Activated gamma-delta T cell treated with anti-CD3 and anti-CD28 coated beads, Interleukin-2, amount 50 U/mL, for 16 hours (primary cell): ENCODE data around the gene ADAMTS8.

ENCODE experiments used
- DNase-seq: peaks from one replicate; pipeline ENCODE4 v3.0.0-alpha.2; 2020; ENCODE audit warnings: low read depth

Gene ADAMTS8, protein sequence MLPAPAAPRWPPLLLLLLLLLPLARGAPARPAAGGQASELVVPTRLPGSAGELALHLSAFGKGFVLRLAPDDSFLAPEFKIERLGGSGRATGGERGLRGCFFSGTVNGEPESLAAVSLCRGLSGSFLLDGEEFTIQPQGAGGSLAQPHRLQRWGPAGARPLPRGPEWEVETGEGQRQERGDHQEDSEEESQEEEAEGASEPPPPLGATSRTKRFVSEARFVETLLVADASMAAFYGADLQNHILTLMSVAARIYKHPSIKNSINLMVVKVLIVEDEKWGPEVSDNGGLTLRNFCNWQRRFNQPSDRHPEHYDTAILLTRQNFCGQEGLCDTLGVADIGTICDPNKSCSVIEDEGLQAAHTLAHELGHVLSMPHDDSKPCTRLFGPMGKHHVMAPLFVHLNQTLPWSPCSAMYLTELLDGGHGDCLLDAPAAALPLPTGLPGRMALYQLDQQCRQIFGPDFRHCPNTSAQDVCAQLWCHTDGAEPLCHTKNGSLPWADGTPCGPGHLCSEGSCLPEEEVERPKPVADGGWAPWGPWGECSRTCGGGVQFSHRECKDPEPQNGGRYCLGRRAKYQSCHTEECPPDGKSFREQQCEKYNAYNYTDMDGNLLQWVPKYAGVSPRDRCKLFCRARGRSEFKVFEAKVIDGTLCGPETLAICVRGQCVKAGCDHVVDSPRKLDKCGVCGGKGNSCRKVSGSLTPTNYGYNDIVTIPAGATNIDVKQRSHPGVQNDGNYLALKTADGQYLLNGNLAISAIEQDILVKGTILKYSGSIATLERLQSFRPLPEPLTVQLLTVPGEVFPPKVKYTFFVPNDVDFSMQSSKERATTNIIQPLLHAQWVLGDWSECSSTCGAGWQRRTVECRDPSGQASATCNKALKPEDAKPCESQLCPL

DNA sequence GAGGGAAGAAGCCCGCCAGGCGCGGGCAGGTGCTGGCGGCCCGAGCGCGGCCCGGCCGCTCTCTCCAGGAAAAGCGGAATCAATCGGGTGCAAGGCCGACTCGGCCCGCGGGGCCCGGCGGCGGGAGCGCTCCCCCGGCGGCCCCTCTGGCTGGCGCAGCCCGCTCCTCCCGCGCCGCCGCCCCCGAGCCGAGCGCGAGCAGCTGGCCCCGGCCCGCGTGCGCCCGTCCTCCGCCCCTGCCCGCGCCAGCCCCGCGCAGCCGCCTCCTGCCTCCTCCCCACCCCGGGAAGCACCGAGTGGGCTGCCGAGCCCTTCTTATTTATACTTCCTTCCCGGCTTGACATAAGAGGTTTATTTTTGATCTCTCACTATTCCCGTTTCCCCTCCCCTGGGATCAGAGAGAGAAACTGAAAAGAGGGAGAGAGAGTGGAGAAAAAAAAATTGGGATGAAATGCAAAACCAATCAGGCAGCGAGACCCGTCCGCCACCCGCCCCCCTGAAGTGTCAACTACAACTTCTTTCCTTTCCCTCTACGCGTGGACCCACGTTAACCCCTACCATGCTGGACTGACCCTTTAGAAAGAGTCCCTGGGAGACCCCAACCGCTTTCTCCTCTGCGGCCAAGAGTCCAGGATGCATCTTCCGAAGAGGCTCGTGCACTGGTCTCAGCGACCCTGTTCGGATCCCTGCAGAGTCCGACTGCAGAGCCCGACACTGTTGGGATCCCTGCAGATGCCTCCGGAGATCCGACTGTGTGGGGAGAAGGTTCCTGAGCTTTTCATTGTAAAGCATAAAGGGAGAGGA is at the start of gene ADAMTS8:
Gene ADAMTS8 (minus strand): TSS at position 294 of the 804 bp plus-strand sequence. CDS start 323 bp downstream, outside the sequence.
- DNase-seq = no peak

DNA sequence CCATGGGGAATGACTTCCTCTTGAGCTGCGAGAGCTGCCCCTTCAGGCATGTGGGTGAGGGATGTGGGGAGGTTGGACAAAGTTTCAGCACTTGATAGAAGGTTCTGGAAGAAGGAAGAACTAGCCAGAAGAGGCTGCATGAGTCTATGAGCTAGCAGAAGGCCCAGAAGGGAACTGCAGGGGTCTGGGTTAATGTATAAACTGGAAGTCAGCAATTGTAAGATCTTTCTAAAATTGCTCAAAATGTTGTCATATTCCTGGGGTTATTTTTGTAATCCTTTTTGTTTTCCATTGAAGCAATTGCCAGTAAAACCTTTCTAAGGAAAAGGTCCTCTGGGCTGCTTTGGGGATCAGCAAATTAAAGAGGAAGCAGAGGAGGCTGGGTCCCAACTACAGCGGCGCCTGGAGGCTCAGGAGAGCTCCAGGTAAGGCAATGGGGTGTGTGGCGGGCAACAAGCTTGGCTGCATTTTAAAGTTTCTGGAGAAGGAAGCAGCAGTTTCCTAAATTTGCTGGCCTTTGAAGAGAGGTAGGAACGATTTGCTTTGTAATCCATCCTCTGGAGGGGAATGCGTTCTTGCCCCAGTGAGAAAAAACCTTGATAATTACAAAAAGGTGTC is 49.3 kb upstream of the ADAMTS8 start:
- DNase-seq = no peak

DNA sequence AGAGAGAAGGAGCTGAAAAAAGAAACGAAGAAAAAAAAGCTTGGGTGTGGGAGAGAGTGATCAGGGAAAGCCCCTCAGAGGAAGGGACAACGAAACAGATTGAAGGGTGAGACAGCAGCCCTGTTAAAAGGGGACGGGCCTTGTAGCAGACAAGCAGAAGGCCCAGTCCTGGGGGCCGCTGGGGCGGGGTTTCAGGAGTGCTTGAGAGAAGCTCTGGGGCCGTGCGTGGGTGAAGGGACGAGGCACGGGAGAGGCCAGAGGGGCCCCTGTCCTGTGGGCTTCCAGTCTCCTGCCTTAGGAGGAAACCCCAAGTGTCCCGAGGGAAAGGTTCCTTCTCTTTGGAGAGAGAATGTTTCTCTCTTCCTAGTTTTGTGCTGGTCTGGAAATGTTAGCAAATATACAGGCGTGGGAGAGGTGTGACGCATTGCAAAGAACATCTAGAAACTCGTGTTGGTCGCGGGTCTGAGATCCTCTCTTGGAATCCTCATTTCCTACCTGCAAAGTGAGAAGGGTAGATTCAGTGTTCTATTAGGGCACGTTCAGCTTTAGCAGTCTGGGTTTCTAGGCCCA is 48.6 kb upstream of the ADAMTS8 start:
- DNase-seq = no peak

DNA sequence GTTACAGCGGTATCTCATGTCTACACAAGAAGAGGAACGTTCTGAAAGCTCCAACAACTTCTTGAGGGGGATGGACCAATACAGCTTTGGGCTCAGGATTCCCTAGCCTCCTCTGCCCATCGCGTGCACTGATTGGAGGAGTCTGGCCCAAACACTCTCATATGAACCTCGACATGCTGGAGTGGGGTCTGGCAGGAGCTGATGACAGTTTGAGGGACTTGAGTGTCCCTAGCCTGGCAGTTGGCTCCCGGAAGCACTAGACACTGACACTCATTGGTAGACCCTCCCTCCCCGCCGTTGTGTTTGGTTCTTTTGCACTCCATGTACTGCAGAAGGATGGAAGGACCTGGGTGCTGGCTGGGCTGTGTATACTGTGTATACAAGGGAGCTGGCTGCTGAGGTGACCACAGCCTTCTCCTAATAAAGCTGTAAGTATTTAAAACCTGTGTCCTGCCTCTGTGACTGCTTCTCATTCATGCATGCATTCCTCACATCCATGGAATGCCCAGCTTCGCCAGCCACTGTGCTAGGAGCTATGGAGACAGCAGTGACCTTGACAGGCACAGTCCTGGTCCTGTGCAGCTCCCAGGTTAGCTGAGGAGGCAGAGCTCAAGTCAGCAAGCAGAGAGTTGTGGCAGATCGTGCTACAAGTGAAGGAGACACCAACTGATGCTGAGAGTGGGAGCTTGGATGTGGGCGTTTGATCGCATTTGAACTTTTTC is 48.0 kb upstream of the ADAMTS8 start:
- no peak for DNase-seq

DNA sequence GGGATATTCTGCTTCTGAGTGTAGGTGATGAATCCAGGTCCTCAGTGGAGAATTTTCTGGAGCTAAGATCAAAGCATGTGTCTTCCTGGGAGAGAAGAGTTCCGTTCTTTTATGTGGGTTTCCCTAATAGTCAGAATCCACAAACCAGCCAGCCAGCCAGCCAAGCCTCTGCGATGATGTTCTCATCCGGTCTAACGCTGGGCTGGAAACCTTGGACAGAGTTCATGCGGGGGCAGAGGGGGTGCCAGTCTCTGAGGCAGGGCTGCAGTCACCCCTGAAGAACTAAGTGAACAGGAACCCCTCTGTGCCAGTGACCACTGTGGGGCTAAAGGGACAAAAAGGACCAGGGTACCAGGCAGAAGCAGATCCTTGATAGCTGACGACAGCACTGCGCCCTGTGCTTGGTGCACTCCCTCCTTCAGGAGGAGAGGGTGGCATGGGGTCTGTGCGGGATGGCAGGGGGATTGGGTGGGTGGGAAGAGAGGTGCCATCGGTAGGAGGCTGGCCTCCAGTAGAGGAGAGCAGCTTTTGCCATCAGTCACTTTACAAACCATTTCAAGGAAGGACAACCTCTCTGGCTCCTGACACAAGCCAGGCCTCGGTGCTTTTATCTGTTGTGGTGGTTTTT is 47.1 kb upstream of the ADAMTS8 start:
- DNase-seq = no peak

DNA sequence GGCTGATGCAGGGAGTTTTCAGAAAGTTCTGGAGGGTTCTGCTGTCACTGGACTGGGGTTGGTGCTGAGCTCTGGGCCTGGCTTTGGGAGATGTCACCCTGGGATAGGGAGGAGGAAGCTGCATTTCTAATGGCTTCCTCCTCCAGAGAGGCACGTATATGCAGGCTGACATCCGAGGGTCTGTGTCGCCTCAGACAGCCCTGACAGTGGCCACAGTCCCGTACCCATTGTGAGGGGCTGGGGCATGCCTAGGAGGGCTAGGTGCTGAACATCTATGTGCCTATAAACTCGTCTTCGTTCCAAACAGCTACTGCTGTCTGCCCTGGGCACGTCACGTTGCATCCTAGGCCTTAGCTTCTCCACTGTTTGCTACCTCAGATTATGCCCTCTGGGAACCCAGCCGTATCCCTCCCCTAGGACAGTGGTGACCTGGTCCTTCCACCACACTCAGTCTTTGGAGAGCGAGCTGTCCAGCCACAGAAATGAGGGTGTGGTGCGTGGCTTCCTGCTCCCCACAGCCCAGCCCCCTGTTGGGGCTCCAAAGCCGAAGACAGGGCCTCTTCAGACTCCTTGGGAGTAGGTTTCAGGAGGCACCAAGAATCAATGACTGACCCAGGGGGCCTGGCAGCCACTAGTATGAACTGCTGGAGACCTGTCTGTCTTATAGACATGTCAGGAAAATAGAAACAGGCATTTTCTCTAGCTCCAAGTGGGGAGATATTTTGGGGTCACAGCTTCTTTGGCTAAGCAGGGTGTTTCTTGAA is 46.4 kb upstream of the ADAMTS8 start:
- DNase-seq = no peak

DNA sequence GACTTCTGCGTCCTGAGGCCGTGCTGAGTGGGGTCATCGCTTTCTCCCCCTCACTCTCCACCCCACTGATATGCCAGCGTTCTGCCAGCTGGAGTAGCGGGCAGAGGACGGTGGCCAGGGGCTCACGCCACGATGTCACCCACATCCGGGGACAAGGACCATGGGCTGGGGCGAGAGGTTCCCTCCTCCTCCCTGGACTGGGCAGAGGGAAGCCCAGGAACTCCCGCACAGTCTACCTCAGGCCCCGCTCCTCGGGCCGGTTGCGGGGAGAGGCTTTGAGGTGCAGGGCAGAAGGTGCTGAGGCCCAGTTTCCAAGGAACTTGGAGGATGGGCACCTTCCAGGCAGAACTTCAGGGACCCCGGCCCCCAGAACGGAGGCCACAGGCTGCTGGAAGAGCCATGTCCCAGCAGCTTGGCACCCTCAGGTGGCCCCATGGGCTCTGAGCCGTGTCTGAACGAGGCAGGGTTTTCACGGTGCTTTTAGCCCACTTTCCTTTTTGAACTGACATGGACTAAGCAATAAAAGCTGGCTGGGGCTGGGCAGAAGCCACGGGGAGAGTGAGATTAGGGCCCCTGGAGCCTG is 45.5 kb upstream of the ADAMTS8 start:
- no peak for DNase-seq

DNA sequence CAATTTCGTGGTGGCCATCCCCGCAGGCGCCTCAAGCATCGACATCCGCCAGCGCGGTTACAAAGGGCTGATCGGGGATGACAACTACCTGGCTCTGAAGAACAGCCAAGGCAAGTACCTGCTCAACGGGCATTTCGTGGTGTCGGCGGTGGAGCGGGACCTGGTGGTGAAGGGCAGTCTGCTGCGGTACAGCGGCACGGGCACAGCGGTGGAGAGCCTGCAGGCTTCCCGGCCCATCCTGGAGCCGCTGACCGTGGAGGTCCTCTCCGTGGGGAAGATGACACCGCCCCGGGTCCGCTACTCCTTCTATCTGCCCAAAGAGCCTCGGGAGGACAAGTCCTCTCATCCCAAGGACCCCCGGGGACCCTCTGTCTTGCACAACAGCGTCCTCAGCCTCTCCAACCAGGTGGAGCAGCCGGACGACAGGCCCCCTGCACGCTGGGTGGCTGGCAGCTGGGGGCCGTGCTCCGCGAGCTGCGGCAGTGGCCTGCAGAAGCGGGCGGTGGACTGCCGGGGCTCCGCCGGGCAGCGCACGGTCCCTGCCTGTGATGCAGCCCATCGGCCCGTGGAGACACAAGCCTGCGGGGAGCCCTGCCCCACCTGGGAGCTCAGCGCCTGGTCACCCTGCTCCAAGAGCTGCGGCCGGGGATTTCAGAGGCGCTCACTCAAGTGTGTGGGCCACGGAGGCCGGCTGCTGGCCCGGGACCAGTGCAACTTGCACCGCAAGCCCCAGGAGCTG is 44.8 kb upstream of the ADAMTS8 start:
- no peak for DNase-seq

DNA sequence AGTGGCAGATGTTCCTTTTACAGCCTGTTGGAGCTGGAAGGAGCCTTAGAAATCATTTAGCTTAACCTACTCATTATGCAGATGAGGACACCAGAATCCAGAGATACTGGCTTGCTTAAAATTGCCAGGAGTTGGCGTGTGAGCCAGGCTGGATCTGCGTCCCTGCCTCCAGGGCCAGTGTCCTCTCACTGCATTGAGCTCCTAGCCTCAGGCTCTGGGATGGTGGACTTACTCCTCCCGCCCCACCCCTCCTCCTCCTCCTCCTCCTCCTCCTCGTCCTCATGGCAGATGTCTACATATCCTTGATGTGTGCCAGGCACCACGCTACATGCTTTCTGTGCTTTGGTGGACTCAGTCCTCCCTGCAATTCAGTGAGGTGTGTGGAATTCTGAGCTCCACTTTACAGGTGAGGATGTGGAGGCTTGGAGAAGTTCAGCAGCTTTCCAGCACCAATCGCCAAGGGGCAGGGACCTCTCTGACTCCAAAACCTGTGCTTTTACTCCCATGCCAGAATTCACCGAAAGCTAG is 44.1 kb upstream of the ADAMTS8 start:
- DNase-seq = no peak

DNA sequence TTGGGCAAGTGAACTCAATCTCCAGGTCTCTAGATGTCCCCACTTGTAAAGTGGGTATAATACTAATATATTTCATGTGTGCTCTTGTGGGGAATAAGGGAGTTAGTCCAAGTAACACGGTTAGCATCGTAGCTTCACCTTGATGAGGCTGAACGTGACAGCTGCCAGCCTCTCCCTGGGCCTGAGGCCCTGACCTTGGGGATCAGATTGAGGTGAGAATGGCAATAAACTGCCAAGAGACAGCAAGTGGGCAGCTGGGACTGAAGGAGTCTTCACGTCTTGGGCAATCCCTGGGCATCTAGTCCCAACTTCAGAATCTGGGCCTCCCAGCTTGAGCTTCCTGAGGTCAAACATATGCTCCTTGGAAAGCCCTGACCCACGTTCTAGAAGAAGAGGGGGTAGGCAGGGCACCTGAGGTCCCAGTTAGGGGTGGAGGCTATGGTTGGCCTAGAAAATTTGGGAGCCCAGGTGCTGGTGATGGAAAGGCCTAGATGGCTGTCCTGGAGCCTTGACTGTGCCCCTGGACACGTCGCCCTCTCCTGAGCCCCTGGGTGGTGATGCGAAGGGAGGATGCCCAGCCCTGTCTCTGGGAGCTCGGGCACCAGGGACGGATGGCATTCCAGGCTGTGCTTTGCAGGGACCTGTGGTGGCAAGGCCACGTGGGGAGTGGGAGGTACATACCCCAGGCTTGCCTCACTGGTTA is 43.5 kb upstream of the ADAMTS8 start:
- DNase-seq = no peak

DNA sequence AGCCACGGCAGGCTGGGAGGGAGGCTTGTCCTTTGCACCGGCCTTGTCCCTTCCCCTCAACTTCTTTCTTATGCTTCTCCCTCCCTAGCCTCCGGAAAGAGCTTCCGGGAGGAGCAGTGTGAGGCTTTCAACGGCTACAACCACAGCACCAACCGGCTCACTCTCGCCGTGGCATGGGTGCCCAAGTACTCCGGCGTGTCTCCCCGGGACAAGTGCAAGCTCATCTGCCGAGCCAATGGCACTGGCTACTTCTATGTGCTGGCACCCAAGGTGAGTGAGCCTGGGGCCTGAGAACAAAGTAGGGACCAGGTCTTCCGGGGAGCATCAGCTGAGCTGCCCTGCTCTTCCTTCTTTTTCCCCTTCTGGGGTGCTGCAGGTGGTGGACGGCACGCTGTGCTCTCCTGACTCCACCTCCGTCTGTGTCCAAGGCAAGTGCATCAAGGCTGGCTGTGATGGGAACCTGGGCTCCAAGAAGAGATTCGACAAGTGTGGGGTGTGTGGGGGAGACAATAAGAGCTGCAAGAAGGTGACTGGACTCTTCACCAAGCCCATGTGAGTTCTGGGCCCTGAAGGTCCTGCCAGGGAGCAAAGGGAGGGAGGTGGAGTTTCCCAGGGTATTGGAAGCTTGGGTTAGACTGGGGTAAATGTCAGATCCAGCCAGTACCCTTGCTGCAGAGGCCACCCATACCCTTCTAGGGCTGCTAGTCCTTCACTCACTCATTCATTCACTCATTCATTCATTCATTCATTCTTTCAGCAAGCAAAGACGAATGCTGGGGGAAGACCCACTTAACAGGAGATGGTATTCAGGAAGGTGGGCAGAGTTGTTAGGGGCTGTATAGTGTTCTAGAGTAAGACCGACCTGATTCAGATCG is 42.7 kb upstream of the ADAMTS8 start:
- DNase-seq = no peak

DNA sequence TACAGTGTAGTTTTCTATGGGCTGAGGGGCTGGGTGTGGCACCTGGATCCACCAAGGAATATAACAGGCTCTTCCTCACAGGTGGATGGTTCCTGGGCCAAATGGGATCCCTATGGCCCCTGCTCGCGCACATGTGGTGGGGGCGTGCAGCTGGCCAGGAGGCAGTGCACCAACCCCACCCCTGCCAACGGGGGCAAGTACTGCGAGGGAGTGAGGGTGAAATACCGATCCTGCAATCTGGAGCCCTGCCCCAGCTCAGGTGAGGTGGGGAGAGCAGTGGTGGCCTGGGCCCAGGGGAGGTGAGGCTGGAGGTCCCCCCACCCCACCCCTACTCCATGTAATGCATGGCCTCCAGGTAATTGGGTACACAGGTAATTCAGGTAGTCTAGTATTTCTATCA is 40.8 kb upstream of the ADAMTS8 start:
- DNase-seq = no peak

DNA sequence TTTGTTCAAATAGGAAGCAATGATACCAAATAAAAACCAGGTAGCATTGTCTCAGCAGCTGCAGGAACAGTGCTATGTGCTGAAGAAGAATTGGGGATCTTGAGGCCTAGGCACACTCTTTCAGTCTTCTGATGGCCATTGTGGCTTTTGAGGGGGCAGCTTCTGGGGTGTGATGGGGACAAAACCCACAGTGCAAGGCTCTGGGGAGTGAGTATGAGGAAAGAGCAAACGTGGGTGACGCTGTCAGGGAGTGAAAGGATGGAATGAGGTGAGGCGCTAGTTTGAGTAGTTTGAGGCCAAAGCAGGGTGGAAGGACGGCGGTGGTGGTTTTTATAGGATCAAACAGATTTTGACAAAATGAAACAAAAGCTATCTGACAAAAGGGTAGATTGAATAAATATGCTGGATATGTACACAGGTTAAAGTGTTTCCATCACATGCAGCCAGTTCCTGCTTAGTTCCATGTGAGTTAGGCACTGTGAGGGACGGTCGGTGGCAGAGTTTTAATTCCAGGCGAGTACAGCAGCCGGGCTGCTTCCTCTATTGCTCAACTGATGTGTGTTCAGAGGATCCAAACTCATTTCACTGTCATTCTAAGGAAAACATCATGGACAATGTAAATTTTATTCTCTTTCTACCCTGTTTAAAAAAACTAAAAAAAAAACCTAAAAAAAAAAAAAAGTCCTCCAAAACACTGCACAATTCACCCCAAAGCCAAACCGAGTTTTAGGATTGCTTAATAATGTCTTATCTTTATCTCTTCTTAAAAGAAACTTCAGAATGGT is 38.9 kb upstream of the ADAMTS8 start:
- DNase-seq = no peak

DNA sequence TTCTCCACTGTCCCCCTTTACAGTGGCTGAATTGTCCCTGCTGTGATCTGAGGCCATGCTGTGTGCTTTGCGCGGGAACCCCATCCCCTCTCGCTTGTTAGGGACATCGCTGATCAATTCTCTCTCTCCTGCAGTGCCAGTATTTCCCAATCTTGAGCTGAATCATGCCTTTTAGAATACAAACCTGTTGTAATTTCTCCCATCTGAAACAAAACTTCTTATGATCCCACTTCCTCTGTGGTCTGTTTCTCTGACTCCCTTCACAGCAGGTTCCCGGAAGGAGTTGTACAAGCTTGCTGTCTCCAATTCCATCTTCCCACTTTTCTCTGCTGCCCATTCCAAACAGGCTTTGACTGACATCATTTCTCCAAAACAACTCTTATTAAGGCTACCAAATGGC is 36.9 kb upstream of the ADAMTS8 start:
- DNase-seq = no peak

DNA sequence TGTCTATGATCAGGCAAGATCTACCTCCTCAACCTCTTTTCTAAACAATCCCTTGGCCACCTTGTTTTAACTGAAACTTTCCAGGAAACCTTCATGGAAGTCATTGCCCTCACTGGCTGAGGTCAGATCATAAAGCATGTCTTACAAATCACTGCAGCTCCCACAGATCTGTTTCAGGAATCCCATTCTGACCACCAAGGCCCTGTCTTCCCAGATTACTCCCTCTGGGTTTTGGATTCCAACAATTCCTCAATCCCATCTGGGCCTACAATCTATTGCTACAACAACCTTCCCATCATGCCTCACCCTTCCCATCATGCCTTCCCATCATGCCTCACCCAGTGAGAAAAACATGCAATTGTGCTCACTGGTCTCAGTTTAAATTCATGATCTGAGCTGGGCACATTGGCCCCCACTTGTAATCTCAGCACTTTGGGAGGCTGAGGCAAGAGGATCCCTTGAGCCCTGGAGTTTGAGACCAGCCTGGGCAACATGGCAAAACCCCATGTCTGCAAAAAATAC is 35.9 kb upstream of the ADAMTS8 start:
- DNase-seq = no peak

DNA sequence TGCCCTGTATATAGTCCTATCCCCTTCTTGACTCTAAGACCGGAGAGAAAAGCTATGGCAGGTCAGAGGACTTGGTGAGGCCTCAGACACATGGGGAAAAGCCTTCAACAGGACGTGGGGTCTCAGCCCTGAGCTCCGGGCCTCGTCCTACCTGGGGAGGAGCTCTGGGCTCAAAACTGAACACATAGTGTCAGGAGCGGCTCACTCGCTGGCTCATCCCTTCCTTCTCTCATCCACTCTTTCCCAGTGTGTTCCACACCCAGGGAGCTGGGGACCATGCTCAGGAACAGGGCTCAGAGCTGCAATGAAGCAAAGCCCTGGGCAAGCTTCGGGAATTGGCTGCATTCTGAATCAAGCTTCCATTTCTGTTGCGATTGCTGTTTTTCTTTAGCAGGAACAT is 34.5 kb upstream of the ADAMTS8 start:
- no peak for DNase-seq
